Stomach (tissue), 9 donors: ENCODE results near the gene MDM2. TPM values are rescaled to one million over a fixed set of nuclear protein-coding genes. Genes with fewer than 3 reads are reported as not detected.

ENCODE experiments used
- DNase-seq, 2 donors: peaks; one replicate each; pipeline versions ENCODE4 v3.0.0 to v3.0.0-alpha.2; 2013 to 2019
- H3K27ac ChIP-seq, 5 donors: fragments of 200-600 bp in 4 of 5; sonication (generic) in 4 of 5; one replicate each; pipeline ENCODE4 v1.5.1; 2013 to 2019; ENCODE audit warnings: mild to moderate bottlenecking in 1 of 5, moderate library complexity in 1 of 5
- H3K27me3 ChIP-seq, 3 donors: fragments of 200-600 bp; sonication (generic); one replicate each; pipeline ENCODE4 v1.5.1; 2017 to 2019; ENCODE audit warnings: mixed run types in 1 of 3
- H3K36me3 ChIP-seq, 4 donors: fragments of 200-600 bp; sonication (generic); 1 replicate in 3 of 4; 2 replicates in 1 of 4; pipeline ENCODE4 v1.5.1; 2016 to 2019
- H3K4me1 ChIP-seq, 4 donors: fragments of 200-600 bp; sonication (generic); one replicate each; pipeline ENCODE4 v1.5.1; 2016 to 2019
- H3K4me3 ChIP-seq, 4 donors: fragments of 200-600 bp; sonication (generic) in 3 of 4; one replicate each; pipeline ENCODE4 v1.5.1; 2016 to 2019; ENCODE audit warnings: mild to moderate bottlenecking in 1 of 4
- H3K9me3 ChIP-seq, 4 donors: fragments of 200-600 bp; sonication (generic); one replicate each; pipeline ENCODE4 v1.5.1; 2016 to 2019
- EP300 ChIP-seq: sonication (generic); formaldehyde crosslinking; IDR thresholded peaks from one replicate; pipeline ENCODE4 v1.6.1; 2017; ENCODE audit warnings: antibody characterized with exemption
- POLR2A ChIP-seq, 4 donors: fragments of 450-650 bp; IDR thresholded peaks; one replicate each; pipeline ENCODE4 v1.6.1; 2016; ENCODE audit warnings: antibody characterized with exemption in 4 of 4, control low read depth in 2 of 4, mild to moderate bottlenecking in 1 of 4, moderate library complexity in 1 of 4
- POLR2AphosphoS5 ChIP-seq, 3 donors: sonication (generic); formaldehyde crosslinking; IDR thresholded peaks; one replicate each; pipeline ENCODE4 v1.6.1; 2016; ENCODE audit warnings: antibody characterized with exemption in 3 of 3
- WGBS, 5 donors: extraction: QIAGEN DNeasy Blood & Tissue Kit in 3 of 5; methylation state at CpG; one replicate each; pipeline versions ENCODE4 v1.1.5 to v1.1.7; 2013 to 2018; 5-methylcytosine and 5-hydroxymethylcytosine counted together
- intact Hi-C: fragments of 100-400 bp; cut with DNase I; formaldehyde crosslinking; loops from one replicate; pipeline ENCODE4 v1.15.1; 2023; ENCODE audit warnings: low total_unique reads
- polyA plus RNA-seq, 3 donors: library from polyadenylated mRNA; stranded (reverse); fragments of 200-250 nt; gene quantifications; one replicate each; pipeline ENCODE4 v1.2.3, GENCODE V29; 2013
- total RNA-seq, 5 donors: library from RNA; depleted of rRNA; stranded (reverse); fragments of >200 nt; gene quantifications; one replicate each; pipeline versions ENCODE4 v1.1.0 to v1.2.3, GENCODE V29; 2014 to 2016
- TF ChIP-seq, protein P1 (sequence below), 7 experiments: fragments of 450-650 bp in 4 of 7; fragments of 200-600 bp in 3 of 7; sonication (generic) in 3 of 7; IDR thresholded peaks; one replicate each; pipeline ENCODE4 v1.5.1; 2016 to 2019; ENCODE audit warnings: antibody characterized with exemption in 7 of 7, control low read depth in 2 of 7, mild to moderate bottlenecking in 1 of 7
- donor health status: healthy with polysubstance abuse.
- donor health status: Bipolar disorder and iron deficiency.
- donor health status: healthy.

The MDM2 gene
- total and polyA plus RNA-seq, 8 donors = 16.8 to 151 (median 62.1) TPM

DNA sequence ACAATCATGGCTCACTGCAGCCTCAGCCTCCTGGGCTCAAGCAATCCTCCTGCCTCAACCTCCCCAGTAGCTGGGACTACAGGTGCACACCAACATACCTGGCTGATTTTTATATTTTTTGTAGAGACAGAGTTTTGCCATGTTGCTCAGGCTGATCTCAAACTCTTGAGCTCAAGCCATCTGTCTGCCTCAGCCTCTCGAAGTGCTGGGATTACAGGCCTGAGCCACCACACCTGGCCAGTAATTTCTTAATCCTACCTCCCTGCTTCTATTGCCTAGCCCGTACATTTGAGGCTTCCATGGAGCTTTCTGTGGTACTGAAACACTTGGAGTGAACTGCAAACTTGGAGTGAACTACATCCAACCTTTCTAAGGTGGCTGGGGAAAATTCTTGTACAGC is 41.3 kb upstream of the MDM2 start:
- Histone ChIP-seq H3K36me3 (peaks cover 7 to 72% (median 47%) of the 10 kb centered on the region in 4 donors), H3K27ac (no peak overlapping the region), H3K4me1 (no peaks in the 10 kb centered on the region), H3K4me3 (no peak overlapping the region), H3K27me3 (no peaks in the 10 kb centered on the region), H3K9me3 (no peaks in the 10 kb centered on the region)
- intact Hi-C loops = no loop called here
- 75 to 96% (median 90%) methylated on average over 2 of the region's 2 CpGs for WGBS, 5 donors
- no peak for DNase-seq
- TF ChIP-seq, protein P1, sequence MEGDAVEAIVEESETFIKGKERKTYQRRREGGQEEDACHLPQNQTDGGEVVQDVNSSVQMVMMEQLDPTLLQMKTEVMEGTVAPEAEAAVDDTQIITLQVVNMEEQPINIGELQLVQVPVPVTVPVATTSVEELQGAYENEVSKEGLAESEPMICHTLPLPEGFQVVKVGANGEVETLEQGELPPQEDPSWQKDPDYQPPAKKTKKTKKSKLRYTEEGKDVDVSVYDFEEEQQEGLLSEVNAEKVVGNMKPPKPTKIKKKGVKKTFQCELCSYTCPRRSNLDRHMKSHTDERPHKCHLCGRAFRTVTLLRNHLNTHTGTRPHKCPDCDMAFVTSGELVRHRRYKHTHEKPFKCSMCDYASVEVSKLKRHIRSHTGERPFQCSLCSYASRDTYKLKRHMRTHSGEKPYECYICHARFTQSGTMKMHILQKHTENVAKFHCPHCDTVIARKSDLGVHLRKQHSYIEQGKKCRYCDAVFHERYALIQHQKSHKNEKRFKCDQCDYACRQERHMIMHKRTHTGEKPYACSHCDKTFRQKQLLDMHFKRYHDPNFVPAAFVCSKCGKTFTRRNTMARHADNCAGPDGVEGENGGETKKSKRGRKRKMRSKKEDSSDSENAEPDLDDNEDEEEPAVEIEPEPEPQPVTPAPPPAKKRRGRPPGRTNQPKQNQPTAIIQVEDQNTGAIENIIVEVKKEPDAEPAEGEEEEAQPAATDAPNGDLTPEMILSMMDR (IDR thresholded peaks at IDR 0.05) = no peak
- TF ChIP-seq EP300 (no peak), POLR2A (IDR thresholded peaks at IDR 0.05) (no peak)

DNA sequence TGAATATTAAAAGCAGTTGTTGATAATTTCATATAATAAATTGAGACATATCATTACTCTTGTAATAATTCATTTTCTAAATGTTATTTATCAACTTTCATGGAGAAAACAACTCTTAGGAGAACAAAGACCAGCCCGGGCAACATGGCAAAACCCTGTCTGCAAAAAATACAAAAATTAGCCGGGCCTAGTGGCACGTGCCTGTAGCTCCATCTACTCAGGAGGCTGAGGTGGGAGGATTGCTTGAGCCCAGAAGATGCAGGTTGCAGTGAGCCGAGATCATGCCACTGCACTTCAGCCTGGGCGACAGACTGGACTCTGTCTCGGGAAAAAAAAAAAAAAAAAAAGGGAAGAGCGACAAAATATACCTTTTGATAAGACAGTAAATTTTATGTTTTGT is 40.8 kb upstream of the MDM2 start:
- intact Hi-C loops = no loop called here
- TF ChIP-seq POLR2A (IDR thresholded peaks at IDR 0.05) (no peak), EP300 (no peak), POLR2AphosphoS5 (IDR thresholded peaks at IDR 0.05) (no peak)
- TF ChIP-seq, protein P1 (IDR thresholded peaks at IDR 0.05) = no peak
- H3K27me3 ChIP-seq = no peaks in the 10 kb centered on the region
- DNase-seq = no peak
- 89 to 97% (median 94%) methylated on average over 7 of the region's 7 CpGs for WGBS, 5 donors
- H3K27ac ChIP-seq = no peak overlapping the region
- H3K4me1 ChIP-seq = no peaks in the 10 kb centered on the region
- H3K4me3 ChIP-seq = no peak overlapping the region
- H3K9me3 ChIP-seq = no peaks in the 10 kb centered on the region
- H3K36me3 ChIP-seq = peaks cover 7 to 66% (median 42%) of the 10 kb centered on the region in 4 donors

DNA sequence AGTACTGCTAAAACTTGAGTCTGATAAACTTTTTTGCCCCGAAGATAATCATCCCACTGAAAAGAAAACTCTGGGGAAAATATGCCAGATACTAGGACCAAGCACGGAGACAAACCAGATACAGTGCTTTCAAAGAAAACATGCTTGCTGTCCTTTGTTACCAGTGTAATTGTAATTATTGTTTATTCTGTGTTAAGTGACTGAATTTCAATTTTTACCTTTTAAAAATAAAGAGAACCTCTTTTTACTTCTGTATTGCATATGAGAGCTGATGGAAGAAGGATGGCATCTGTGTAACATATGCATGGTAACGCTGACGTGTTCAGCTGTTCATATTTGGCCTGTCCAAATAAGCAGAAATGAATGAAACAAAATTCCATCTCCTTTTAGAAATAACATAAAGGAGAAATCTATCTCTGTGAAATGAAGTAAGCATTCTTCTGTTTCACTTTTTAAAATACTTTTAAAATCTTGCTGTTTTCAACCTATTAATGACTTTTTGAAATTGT is 39.5 kb upstream of the MDM2 start:
- H3K36me3 ChIP-seq = peaks cover 7 to 53% (median 29%) of the 10 kb centered on the region in 4 donors
- H3K4me1 ChIP-seq = no peaks in the 10 kb centered on the region
- TF ChIP-seq, protein P1 (IDR thresholded peaks at IDR 0.05) = no peak
- H3K4me3 ChIP-seq = no peak overlapping the region
- H3K27ac ChIP-seq = no peak overlapping the region
- DNase-seq = no peak
- 89 to 95% (median 93%) methylated on average over 4 of the region's 4 CpGs for WGBS, 5 donors
- H3K9me3 ChIP-seq = no peaks in the 10 kb centered on the region
- H3K27me3 ChIP-seq = no peaks in the 10 kb centered on the region
- intact Hi-C loops = no loop called here

DNA sequence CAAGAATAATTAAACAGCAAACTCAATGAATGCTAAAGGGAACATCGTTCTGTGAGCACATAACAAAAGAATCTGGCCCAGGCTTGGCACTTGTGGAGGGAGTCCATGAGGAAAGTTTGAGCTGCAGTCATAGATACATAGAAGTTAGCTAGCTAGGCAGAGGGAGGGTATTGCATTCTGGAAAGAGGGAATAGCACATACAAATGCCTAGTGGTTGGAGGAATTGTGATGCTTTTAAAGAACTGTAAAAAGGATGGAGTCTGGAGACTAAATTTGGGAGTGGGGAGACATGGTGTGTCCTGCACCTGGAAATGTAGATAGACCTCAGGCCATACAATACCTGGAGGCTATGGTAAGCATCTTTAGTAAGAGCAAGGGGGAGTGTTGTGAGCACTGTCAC is 38.0 kb upstream of the MDM2 start:
- H3K9me3 ChIP-seq = no peaks in the 10 kb centered on the region
- no peak overlapping the region for H3K4me3 ChIP-seq
- 81 to 98% (median 90%) methylated on average over 1 of the region's 1 CpG for WGBS, 5 donors
- no peak for TF ChIP-seq EP300
- TF ChIP-seq POLR2A (IDR thresholded peaks at IDR 0.05) = no peak
- TF ChIP-seq, protein P1 (IDR thresholded peaks at IDR 0.05) = no peak
- TF ChIP-seq POLR2AphosphoS5 (IDR thresholded peaks at IDR 0.05) = no peak
- no peak for DNase-seq
- peaks cover 7 to 39% (median 16%) of the 10 kb centered on the region in 4 donors for H3K36me3 ChIP-seq
- H3K4me1 ChIP-seq = no peaks in the 10 kb centered on the region
- H3K27me3 ChIP-seq = no peaks in the 10 kb centered on the region
- H3K27ac ChIP-seq = no peak overlapping the region
- intact Hi-C loops = no loop called here
